K562 (cell line): ENCODE data around the gene NFYC. TPM values are rescaled to one million over a fixed set of nuclear protein-coding genes. Genes with fewer than 3 reads are reported as not detected.

Experiments used
- ATAC-seq: fragments of 200-7000 bp; cut with Tn5 transposase; 3 replicates; pipeline ENCODE4 v1.9.1; 2020; ENCODE audit warnings: moderate library complexity
- BruUV-seq: library from RNA; stranded (reverse); fragments of 400-500 nt; replicated peaks from 2 replicates; lab custom pipeline; 2021; lab: Mats Ljungman, UMichigan
- CTCF ChIA-PET: fragments of 300-600 bp; formaldehyde crosslinking; extraction: SDS; loops from one replicate; lab custom pipeline; 2021; ENCODE audit warnings: low intra/inter-chr PET ratio; lab: Yijun Ruan, JAX
- POLR2A ChIA-PET: fragments of 300-600, 350-650 bp; sonication (Branson Sonifier 250); formaldehyde crosslinking; extraction: SDS; loops from one replicate; lab custom pipeline; 2021; ENCODE audit warnings: antibody characterized with exemption, inconsistent platforms; lab: Yijun Ruan, JAX
- DNase-seq, 4 experiments: peaks; one replicate each; pipeline versions ENCODE4 v3.0.0 to v3.0.0-alpha.2; 2011 to 2018; ENCODE audit warnings: low spot score in 3 of 4, mixed read lengths in 3 of 4; ENCODE audit errors: extremely low read depth in 1 of 4
- FAIRE-seq: peaks from 2 replicates; lab custom pipeline; 2011; peaks lifted over from hg19 to GRCh38; lab: Jason Lieb, UNC
- H2AFZ ChIP-seq: 2 replicates; pipeline ENCODE4 v1.6.0; 2011; ENCODE audit warnings: low read depth, low read length, control low read depth, inconsistent platforms
- H3K27ac ChIP-seq: fragments of 200-600 bp; 3 replicates; pipeline ENCODE4 v1.8.0; 2011; ENCODE audit warnings: low read depth, mild to moderate bottlenecking, control low read depth, inconsistent platforms, low read length, moderate library complexity, mixed read lengths; ENCODE audit errors: extremely low read depth
- H3K27me3 ChIP-seq, 2 experiments: fragments of 300-600 bp in 1 of 2; 2 replicates in 1 of 2; 3 replicates in 1 of 2; pipeline versions ENCODE4 v1.6.0 to v1.8.0; 2011; ENCODE audit warnings: inconsistent platforms in 2 of 2, low read length in 2 of 2, mild to moderate bottlenecking in 1 of 2, mixed read lengths in 1 of 2, moderate library complexity in 1 of 2; ENCODE audit not compliant: control insufficient read depth in 2 of 2, insufficient read depth in 2 of 2
- H3K36me3 ChIP-seq: fragments of 300-600 bp; 3 replicates; pipeline ENCODE4 v1.8.0; 2011; ENCODE audit warnings: mild to moderate bottlenecking, low read length, inconsistent platforms; ENCODE audit not compliant: control insufficient read depth, insufficient read depth
- H3K4me1 ChIP-seq, 2 experiments: fragments of 200-600 bp in 1 of 2; replicated peaks in 1 of 2; 2 replicates in 1 of 2; 3 replicates in 1 of 2; pipeline versions ENCODE4 v1.5.1 to v1.8.0; 2011; ENCODE audit warnings: inconsistent platforms in 2 of 2, low read length in 2 of 2, mild to moderate bottlenecking in 1 of 2, mixed read lengths in 1 of 2, moderate library complexity in 1 of 2; ENCODE audit not compliant: control insufficient read depth in 2 of 2, insufficient read depth in 2 of 2
- H3K4me2 ChIP-seq: 2 replicates; pipeline ENCODE4 v1.6.1; 2011; ENCODE audit warnings: low read length, control low read depth, inconsistent platforms, mixed read lengths; ENCODE audit not compliant: insufficient read depth
- H3K4me3 ChIP-seq: fragments of 200-600 bp; sonication (generic), shearing (Covaris generic); 2 replicates; pipeline ENCODE4 v1.5.1; 2016; ENCODE audit warnings: control low read depth, inconsistent platforms
- H3K79me2 ChIP-seq: fragments of 200-600 bp; 3 replicates; pipeline ENCODE4 v1.8.0; 2011; ENCODE audit warnings: low read length, inconsistent platforms; ENCODE audit not compliant: control insufficient read depth, insufficient read depth
- H3K9ac ChIP-seq, 2 experiments: 2 replicates each; pipeline versions ENCODE4 v1.6.0 to v1.6.1; 2011; ENCODE audit warnings: low read depth in 2 of 2, low read length in 2 of 2, control low read depth in 1 of 2, inconsistent platforms in 1 of 2, mild to moderate bottlenecking in 1 of 2, mixed read lengths in 1 of 2; ENCODE audit not compliant: insufficient read depth in 1 of 2
- H3K9me1 ChIP-seq: one replicate; pipeline ENCODE4 v1.6.0; 2011; ENCODE audit warnings: inconsistent platforms, mild to moderate bottlenecking, low read length, moderate library complexity; ENCODE audit not compliant: control insufficient read depth, insufficient read depth
- H3K9me3 ChIP-seq: replicated peaks from 2 replicates; pipeline ENCODE4 v1.5.1; 2011; ENCODE audit warnings: low read depth, low read length, inconsistent platforms; ENCODE audit not compliant: control insufficient read depth, insufficient read depth
- H4K20me1 ChIP-seq: replicated peaks from 2 replicates; pipeline ENCODE4 v1.6.1; 2011; ENCODE audit warnings: low read length, inconsistent platforms, mixed read lengths; ENCODE audit not compliant: control insufficient read depth, insufficient read depth
- ARID3A ChIP-seq: IDR thresholded peaks from 2 replicates; pipeline ENCODE4 v1.6.1; 2012; ENCODE audit warnings: low read depth, low read length, improper control_type of control experiment, borderline replicate concordance
- E2F4 ChIP-seq: sonication (generic); formaldehyde crosslinking; IDR thresholded peaks from 2 replicates; pipeline ENCODE4 v1.8.0; 2022; ENCODE audit warnings: mild to moderate bottlenecking, low read depth, missing genetic modification reagents
- ELF2 ChIP-seq: fragments of 250-450 bp; sonication (Bioruptor Pico); IDR thresholded peaks from 2 replicates; pipeline ENCODE4 v1.5.0; 2021; ENCODE audit warnings: mild to moderate bottlenecking
- GABPB1 ChIP-seq: sonication (generic); formaldehyde crosslinking; IDR thresholded peaks from 2 replicates; pipeline ENCODE4 v1.8.0; 2022; ENCODE audit warnings: mild to moderate bottlenecking, missing genetic modification reagents
- GMEB1 ChIP-seq: fragments of 250-450 bp; sonication (Bioruptor Pico); IDR thresholded peaks from 2 replicates; pipeline ENCODE4 v1.4.0; 2020; ENCODE audit warnings: mild to moderate bottlenecking
- NR2C1 ChIP-seq, 2 experiments: fragments of 450-650 bp; IDR thresholded peaks; 2 replicates each; pipeline ENCODE4 v1.6.1; 2017; ENCODE audit warnings: mild to moderate bottlenecking in 2 of 2, antibody characterized with exemption in 1 of 2, inconsistent platforms in 1 of 2, missing compliant biosample characterization in 1 of 2, missing genetic modification characterization in 1 of 2
- PATZ1 ChIP-seq: fragments of 250-450 bp; sonication (Bioruptor Pico); IDR thresholded peaks from 2 replicates; pipeline ENCODE4 v1.5.0; 2020; ENCODE audit warnings: mild to moderate bottlenecking, borderline replicate concordance
- PHB ChIP-seq: fragments of 250-450 bp; sonication (Bioruptor Pico); IDR thresholded peaks from 2 replicates; pipeline ENCODE4 v1.5.0; 2021
- POLR3G ChIP-seq: IDR thresholded peaks from 2 replicates; pipeline ENCODE4 v1.6.1; 2011; ENCODE audit not compliant: insufficient read length, insufficient replicate concordance; ENCODE audit errors: extremely low read depth
- RBM14 ChIP-seq: fragments of 200-400 bp; formaldehyde crosslinking; IDR thresholded peaks from 2 replicates; pipeline ENCODE4 v1.6.1; 2018; ENCODE audit warnings: low read depth, mild to moderate bottlenecking, low read length, moderate library complexity, borderline replicate concordance; ENCODE audit not compliant: insufficient read depth
- RBM17 ChIP-seq: fragments of 200-400 bp; formaldehyde crosslinking; IDR thresholded peaks from 2 replicates; pipeline ENCODE4 v1.6.1; 2017; ENCODE audit warnings: low read depth, mild to moderate bottlenecking, low read length, borderline replicate concordance
- ZBTB7A ChIP-seq: IDR thresholded peaks from 2 replicates; pipeline ENCODE4 v1.6.1; 2011; ENCODE audit warnings: low read depth, mild to moderate bottlenecking, low read length, moderate library complexity, borderline replicate concordance; ENCODE audit not compliant: control insufficient read depth
- ZC3H11A ChIP-seq: IDR thresholded peaks from 2 replicates; pipeline ENCODE4 v1.6.1; 2012; ENCODE audit warnings: low read depth, low read length, improper control_type of control experiment
- ZFP1 ChIP-seq: fragments of 450-650 bp; formaldehyde crosslinking; IDR thresholded peaks from 2 replicates; pipeline ENCODE4 v1.4.0; 2020; ENCODE audit warnings: mild to moderate bottlenecking, mixed read lengths
- ZNF75A ChIP-seq: fragments of 450-650 bp; formaldehyde crosslinking; IDR thresholded peaks from 2 replicates; pipeline ENCODE4 v1.4.0; 2020; ENCODE audit warnings: mild to moderate bottlenecking
- WGBS: fragments of 100-300 bp; shearing (Covaris generic); methylation state at CpG from one replicate; pipeline ENCODE4 v1.1.6; 2016; ENCODE audit warnings: low coverage, mixed read lengths; ENCODE audit not compliant: insufficient coverage; ENCODE audit errors: missing lambda C conversion rate; 5-methylcytosine and 5-hydroxymethylcytosine counted together
- in situ Hi-C: fragments of 300-500 bp; cut with MboI; formaldehyde crosslinking; loops from 4 replicates; pipeline ENCODE4 v1.15.0; 2018; ENCODE audit warnings: inconsistent platforms, mixed read lengths
- intact Hi-C: fragments of 100-400 bp; cut with micrococcal nuclease; formaldehyde crosslinking; loops from 2 replicates; pipeline ENCODE4 v1.14.2; 2022
- polyA plus RNA-seq, 8 experiments: library from polyadenylated mRNA; depleted of rRNA in 4 of 8; stranded (reverse) in 5 of 8; unstranded in 3 of 8; fragments of >200 nt; fragmentation: Nextera tagmentation in 2 of 8; fragmentation: Illumina TruSeq in 1 of 8; extraction: Ambion mirVana in 2 of 8; extraction: Trizol in 1 of 8; gene quantifications; 2 replicates each; pipeline versions ENCODE4 v1.2.1 to v1.2.3, GENCODE V29; 2011 to 2014; ENCODE audit warnings: inconsistent platforms in 1 of 8, missing spikeins in 1 of 8
- total RNA-seq, 7 experiments: library from RNA; depleted of rRNA in 6 of 7; stranded (reverse); fragments of >200 nt in 6 of 7; fragmentation: Illumina TruSeq in 2 of 7; extraction: Trizol in 2 of 7; gene quantifications; 2 replicates each; pipeline versions ENCODE4 v1.2.1 to v1.2.3, GENCODE V29; 2011 to 2021; ENCODE audit warnings: low replicate concordance in 1 of 7

Gene NFYC
- total and polyA plus RNA-seq, 9 of the 15 experiments (the other 6 are each of a cell fraction or from before 2014, with no cell fraction given), result 4.8 to 59.8 (median 41.1) TPM

GRCh38 chr1:40648200-40648599 is 43.3 kb upstream of the NFYC start:
- peaks cover 14 to 17% of the 10 kb centered on the region in 2 experiments; a peak in 4 of 5 replicates for H3K4me1 ChIP-seq
- no peak for FAIRE-seq
- WGBS, result 5% methylated on average over 3 of the region's 3 CpGs
- no peaks in the 10 kb centered on the region for H3K79me2 ChIP-seq
- no peak overlapping the region for H3K27ac ChIP-seq
- in situ Hi-C loops, result no loop called here
- intact Hi-C loops, result no loop called here
- no peak for DNase-seq
- peaks cover 16% of the 10 kb centered on the region for H4K20me1 ChIP-seq
- TF ChIP-seq ZFP1 (CRISPR knock-in tag) (no peak), ARID3A (no peak), PATZ1 (CRISPR knock-in tag) (no peak), POLR3G (no peak), GABPB1 (CRISPR knock-in tag) (no peak), ZBTB7A (no peak), PHB (CRISPR knock-in tag) (no peak), GMEB1 (CRISPR knock-in tag) (no peak), RBM14 (no peak), NR2C1 (IDR thresholded peaks at IDR 0.05) (no peak), NR2C1 (tag; IDR thresholded peaks at IDR 0.05) (no peak), ZNF75A (CRISPR knock-in tag) (no peak), ZC3H11A (no peak), ELF2 (no peak), RBM17 (no peak), E2F4 (CRISPR knock-in tag) (no peak)
- H3K9me1 ChIP-seq, result peaks cover 9% of the 10 kb centered on the region
- no peak overlapping the region for H3K4me3 ChIP-seq
- no peaks in the 10 kb centered on the region for H3K9me3 ChIP-seq
- no peak overlapping the region for H2AFZ ChIP-seq
- POLR2A ChIA-PET, result interaction anchor here (0.8 kb wide), 1 partner anchor 266 kb away, joined by 5 read pairs; no protein-coding TSS in a partner anchor
- H3K27me3 ChIP-seq, result peaks cover 8 to 34% of the 10 kb centered on the region in 2 experiments; a peak in 4 of 5 replicates
- CTCF ChIA-PET, result no interaction called here
- no peaks in the 10 kb centered on the region for H3K36me3 ChIP-seq
- no peak overlapping the region for H3K4me2 ChIP-seq
- no TSS peak for BruUV-seq
- H3K9ac ChIP-seq, result no peak overlapping the region
- no peak for ATAC-seq
